Suprapubic skin (tissue), 4 donors: ENCODE measurements around the gene VAMP2.

Source experiments
- CTCF ChIP-seq, 2 donors: fragments of 200-600 bp in 1 of 2; fragments of 450-650 bp in 1 of 2; sonication (generic) in 1 of 2; IDR thresholded peaks; one replicate each; pipeline ENCODE4 v1.5.1; 2016 to 2019; ENCODE audit warnings: antibody characterized with exemption in 2 of 2, mild to moderate bottlenecking in 1 of 2, moderate library complexity in 1 of 2
- EP300 ChIP-seq: sonication (generic); formaldehyde crosslinking; IDR thresholded peaks from one replicate; pipeline ENCODE4 v1.6.1; 2017; ENCODE audit warnings: antibody characterized with exemption
- POLR2A ChIP-seq, 2 donors: fragments of 450-650 bp; IDR thresholded peaks; one replicate each; pipeline ENCODE4 v1.6.1; 2017; ENCODE audit warnings: antibody characterized with exemption in 2 of 2, mild to moderate bottlenecking in 2 of 2, moderate library complexity in 2 of 2
- POLR2AphosphoS5 ChIP-seq, 3 donors: sonication (generic); formaldehyde crosslinking; IDR thresholded peaks; one replicate each; pipeline ENCODE4 v1.6.1; 2017; ENCODE audit warnings: antibody characterized with exemption in 3 of 3

DNA sequence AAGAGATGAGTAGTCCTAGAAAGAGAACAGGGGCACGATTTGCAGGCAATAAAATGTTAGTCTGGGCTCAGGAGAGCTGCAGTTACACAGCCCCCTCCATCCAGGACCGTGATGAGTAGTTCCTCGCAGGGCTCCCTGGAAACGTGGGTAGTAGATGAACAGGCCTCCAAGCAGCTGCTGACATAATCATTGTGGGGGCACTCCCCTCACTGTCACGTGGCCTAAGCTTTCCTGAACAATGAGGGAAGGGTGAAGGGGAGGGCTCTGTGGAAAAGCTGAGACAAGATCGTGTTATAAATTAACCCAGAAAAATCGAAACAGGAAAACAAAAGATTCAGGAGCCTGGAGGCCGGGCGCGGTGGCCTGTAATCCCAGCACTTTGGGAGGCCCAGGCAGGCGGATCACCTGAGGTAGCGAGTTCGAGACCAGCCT is 9.2 kb downstream of the VAMP2 start:
- peak in 1 of 2 donors; percentile 67 for TF ChIP-seq POLR2A (IDR thresholded peaks at IDR 0.05)
- TF ChIP-seq CTCF (IDR thresholded peaks at IDR 0.05), result no peak
- peak; percentile 4 to 97 (median 39) for TF ChIP-seq POLR2AphosphoS5 (IDR thresholded peaks at IDR 0.05)
- no peak for TF ChIP-seq EP300
